IMR-90 (cell line): ENCODE data around the gene SLC44A2. TPM values are rescaled to one million over a fixed set of nuclear protein-coding genes. Genes with fewer than 3 reads are reported as not detected.

ENCODE experiments used
- ATAC-seq: fragments of 200-7000 bp; cut with Tn5 transposase; 2 replicates; pipeline ENCODE4 v1.9.1; 2020; ENCODE audit warnings: low read depth, mild to moderate bottlenecking, moderate library complexity
- BruUV-seq: library from RNA; stranded (reverse); fragments of 400-500 nt; replicated peaks from 2 replicates; lab custom pipeline; 2021; lab: Mats Ljungman, UMichigan
- CTCF ChIA-PET: fragments of 300-600 bp; formaldehyde crosslinking; extraction: SDS; loops from one replicate; lab custom pipeline; 2021; ENCODE audit warnings: antibody characterized with exemption; lab: Yijun Ruan, JAX
- POLR2A ChIA-PET: fragments of 300-600 bp; sonication (Branson Sonifier 250); formaldehyde crosslinking; loops from one replicate; lab custom pipeline; 2022; ENCODE audit warnings: antibody characterized with exemption; ENCODE audit not compliant: unreplicated experiment; lab: Charles Lee
- DNase-seq: peaks from one replicate; pipeline ENCODE4 v3.0.0; 2013
- H2AFZ ChIP-seq: replicated peaks from 2 replicates; pipeline ENCODE3; 2013; ENCODE audit warnings: low read length, mild to moderate bottlenecking; ENCODE audit not compliant: poor library complexity
- H2AK5ac ChIP-seq: 2 replicates; pipeline ENCODE4 v1.6.1; 2013; ENCODE audit warnings: low read depth, low read length, inconsistent platforms
- H2AK9ac ChIP-seq: replicated peaks from 2 replicates; pipeline ENCODE3; 2013; ENCODE audit warnings: mild to moderate bottlenecking, low read depth, low read length, moderate library complexity; ENCODE audit not compliant: poor library complexity
- H2BK120ac ChIP-seq: 2 replicates; pipeline ENCODE4 v1.6.1; 2013; ENCODE audit warnings: low read depth, low read length, inconsistent platforms
- H2BK15ac ChIP-seq: 3 replicates; pipeline ENCODE4 v1.6.1; 2013; ENCODE audit warnings: low read depth, low read length, inconsistent platforms
- H2BK20ac ChIP-seq: 2 replicates; pipeline ENCODE4 v1.6.1; 2013; ENCODE audit warnings: low read depth, mild to moderate bottlenecking, inconsistent platforms, low read length, moderate library complexity
- H2BK5ac ChIP-seq: 2 replicates; pipeline ENCODE4 v1.6.1; 2013; ENCODE audit warnings: mild to moderate bottlenecking, low read depth, low read length, inconsistent platforms; ENCODE audit not compliant: poor library complexity, severe bottlenecking
- H3K14ac ChIP-seq: replicated peaks from 2 replicates; pipeline ENCODE4 v1.6.1; 2013; ENCODE audit warnings: low read depth, low read length, inconsistent platforms
- H3K18ac ChIP-seq: 2 replicates; pipeline ENCODE4 v1.6.1; 2013; ENCODE audit warnings: low read depth, low read length, control low read depth
- H3K23ac ChIP-seq: 2 replicates; pipeline ENCODE4 v1.6.1; 2013; ENCODE audit warnings: low read depth, low read length, inconsistent platforms
- H3K27ac ChIP-seq: 2 replicates; pipeline ENCODE4 v1.5.1; 2013; ENCODE audit warnings: mild to moderate bottlenecking, control low read depth, low read length; ENCODE audit not compliant: insufficient read depth
- H3K27me3 ChIP-seq: 2 replicates; pipeline ENCODE4 v1.6.1; 2013; ENCODE audit warnings: low read length; ENCODE audit not compliant: control insufficient read depth, insufficient read depth
- H3K36me3 ChIP-seq: 2 replicates; pipeline ENCODE4 v1.6.1; 2013; ENCODE audit warnings: low read length, mixed read lengths; ENCODE audit not compliant: control insufficient read depth, insufficient read depth
- H3K4ac ChIP-seq: 2 replicates; pipeline ENCODE4 v1.6.1; 2013; ENCODE audit warnings: low read depth, low read length, inconsistent platforms
- H3K4me1 ChIP-seq: 2 replicates; pipeline ENCODE4 v1.6.1; 2013; ENCODE audit warnings: low read length, mixed read lengths; ENCODE audit not compliant: control insufficient read depth, insufficient read depth
- H3K4me2 ChIP-seq: 2 replicates; pipeline ENCODE4 v1.6.1; 2013; ENCODE audit warnings: low read depth, mild to moderate bottlenecking, control low read depth, low read length, moderate library complexity
- H3K4me3 ChIP-seq: 2 replicates; pipeline ENCODE4 v1.5.1; 2013; ENCODE audit warnings: low read depth, mild to moderate bottlenecking, control low read depth, low read length, moderate library complexity; ENCODE audit not compliant: insufficient read depth
- H3K56ac ChIP-seq: 2 replicates; pipeline ENCODE4 v1.6.1; 2013; ENCODE audit warnings: low read length, inconsistent platforms; ENCODE audit not compliant: insufficient read depth; ENCODE audit errors: extremely low read depth
- H3K79me1 ChIP-seq, 2 experiments: 2 replicates each; pipeline ENCODE4 v1.6.1; 2013; ENCODE audit warnings: low read length in 2 of 2, inconsistent platforms in 1 of 2, low read depth in 1 of 2
- H3K9ac ChIP-seq: 2 replicates; pipeline ENCODE4 v1.6.1; 2013; ENCODE audit warnings: low read depth, low read length, control low read depth
- H3K9me1 ChIP-seq: 2 replicates; pipeline ENCODE4 v1.6.1; 2013; ENCODE audit warnings: low read length, inconsistent platforms; ENCODE audit not compliant: insufficient read depth
- H3K9me3 ChIP-seq: 2 replicates; pipeline ENCODE4 v1.6.1; 2013; ENCODE audit warnings: low read length; ENCODE audit not compliant: control insufficient read depth, insufficient read depth
- H4K20me1 ChIP-seq: 2 replicates; pipeline ENCODE4 v1.6.1; 2013; ENCODE audit warnings: low read length, inconsistent platforms; ENCODE audit not compliant: insufficient read depth
- H4K5ac ChIP-seq: 2 replicates; pipeline ENCODE4 v1.6.1; 2013; ENCODE audit warnings: mild to moderate bottlenecking, low read depth, low read length, control low read depth
- H4K8ac ChIP-seq, 2 experiments: 2 replicates each; pipeline ENCODE4 v1.6.1; 2013; ENCODE audit warnings: low read depth in 2 of 2, low read length in 2 of 2, control low read depth in 1 of 2, inconsistent platforms in 1 of 2
- H4K91ac ChIP-seq: 2 replicates; pipeline ENCODE4 v1.6.1; 2013; ENCODE audit warnings: low read depth, low read length, inconsistent platforms; ENCODE audit not compliant: insufficient read depth
- BHLHE40 ChIP-seq: fragments of 150-350 bp; IDR thresholded peaks from 2 replicates; pipeline ENCODE4 v1.6.1; 2016; ENCODE audit warnings: mild to moderate bottlenecking, low read depth, low read length
- CEBPB ChIP-seq: IDR thresholded peaks from 2 replicates; pipeline ENCODE4 v1.6.1; 2012; ENCODE audit warnings: low read depth, low read length, improper control_type of control experiment
- FOS ChIP-seq: fragments of 150-350 bp; IDR thresholded peaks from 2 replicates; pipeline ENCODE4 v1.6.1; 2016; ENCODE audit warnings: low read depth, low read length
- MAFK ChIP-seq: IDR thresholded peaks from 2 replicates; pipeline ENCODE4 v1.6.1; 2012; ENCODE audit warnings: low read depth, low read length, improper control_type of control experiment
- MAZ ChIP-seq: IDR thresholded peaks from 2 replicates; pipeline ENCODE4 v1.6.1; 2012; ENCODE audit warnings: low read depth, mild to moderate bottlenecking, low read length, improper control_type of control experiment, moderate library complexity, borderline replicate concordance
- MXI1 ChIP-seq: IDR thresholded peaks from 2 replicates; pipeline ENCODE4 v1.6.1; 2012; ENCODE audit warnings: low read depth, mild to moderate bottlenecking, low read length, moderate library complexity, borderline replicate concordance
- NFE2L2 ChIP-seq: fragments of 150-350 bp; IDR thresholded peaks from 2 replicates; pipeline ENCODE4 v1.6.1; 2016; ENCODE audit warnings: low read depth, mild to moderate bottlenecking, low read length
- POLR2A ChIP-seq: IDR thresholded peaks from 2 replicates; pipeline ENCODE4 v1.6.1; 2012; ENCODE audit warnings: mild to moderate bottlenecking, low read depth, low read length
- RAD21 ChIP-seq: IDR thresholded peaks from 2 replicates; pipeline ENCODE4 v1.6.1; 2012; ENCODE audit warnings: low read length, improper control_type of control experiment
- RCOR1 ChIP-seq: IDR thresholded peaks from 2 replicates; pipeline ENCODE4 v1.6.1; 2012; ENCODE audit warnings: mild to moderate bottlenecking, low read length, improper control_type of control experiment; ENCODE audit not compliant: insufficient replicate concordance
- RFX5 ChIP-seq: IDR thresholded peaks from 2 replicates; pipeline ENCODE4 v1.8.0; 2012; ENCODE audit warnings: low read depth, mild to moderate bottlenecking, low read length, moderate library complexity
- SMC3 ChIP-seq: fragments of 150-350 bp; IDR thresholded peaks from 2 replicates; pipeline ENCODE4 v1.6.1; 2016; ENCODE audit warnings: low read depth, mild to moderate bottlenecking, antibody characterized with exemption, low read length, moderate library complexity
- WGBS, 2 experiments: methylation state at CpG; one replicate each; pipeline versions ENCODE4 v1.1.5 to v1.1.7; 2013; ENCODE audit warnings: missing lambda C conversion rate in 2 of 2; ENCODE audit not compliant: insufficient read length in 1 of 2; ENCODE audit errors: extremely low coverage in 2 of 2; 5-methylcytosine and 5-hydroxymethylcytosine counted together
- dilution Hi-C: fragments of 300-500 bp; cut with HindIII; formaldehyde crosslinking; loops from one replicate; pipeline ENCODE4 v1.14.3; 2018; ENCODE audit warnings: low sequenced_read_pairs; ENCODE audit not compliant: unreplicated experiment
- in situ Hi-C: fragments of 300-500 bp; cut with MboI; formaldehyde crosslinking; loops from 3 replicates; pipeline ENCODE4 v1.14.3; 2019; ENCODE audit warnings: low sequenced_read_pairs, inconsistent platforms, mixed read lengths
- intact Hi-C: fragments of 100-400 bp; cut with micrococcal nuclease; formaldehyde crosslinking; loops from 2 replicates; pipeline ENCODE4 v1.10.0; 2022
- polyA plus RNA-seq, 3 experiments: library from polyadenylated mRNA; depleted of rRNA; stranded (reverse); fragments of >200 nt; gene quantifications; 2 replicates each; pipeline ENCODE4 v1.2.3, GENCODE V29; 2012; ENCODE audit warnings: low replicate concordance in 1 of 3
- total RNA-seq: library from RNA; depleted of rRNA; stranded (reverse); fragments of >200 nt; gene quantifications from 2 replicates; pipeline ENCODE4 v1.2.3, GENCODE V29; 2012
- TF ChIP-seq, protein P1 (sequence below): fragments of 150-350 bp; IDR thresholded peaks from 2 replicates; pipeline ENCODE4 v1.6.1; 2017; ENCODE audit warnings: mild to moderate bottlenecking, antibody characterized with exemption, low read length, low read depth
- TF ChIP-seq, protein P2 (sequence below): conservative IDR thresholded peaks from 2 replicates; pipeline ENCODE4 v1.5.1; 2012; ENCODE audit warnings: mild to moderate bottlenecking, low read depth, low read length, improper control_type of control experiment

Gene SLC44A2
- total and polyA plus RNA-seq, 2 of the 4 experiments (the other 2 are of a cell fraction) = 28.5 to 62.9 TPM

GRCh38 chr19:10643172-10643967, 18.0 kb downstream of the SLC44A2 start (continued):
- TF ChIP-seq CEBPB (no peak), MAFK (no peak)

- Histone ChIP-seq H4K20me1 (no peaks in the 10 kb centered on the region), H3K4me1 (peaks cover 3% of the 10 kb centered on the region; the same call in 1 of the 2 replicates), H2BK5ac (no peak overlapping the region), H2BK120ac (no peak overlapping the region), H4K5ac (no peak overlapping the region), H4K91ac (no peak overlapping the region), H2AK9ac (no peak overlapping the region), H3K56ac (no peak overlapping the region), H2BK15ac (no peak overlapping the region), H3K4me2 (no peak overlapping the region), H3K14ac (no peak overlapping the region), H3K23ac (no peak overlapping the region), H3K9me1 (no peaks in the 10 kb centered on the region), H4K8ac (no peak overlapping the region), H2BK20ac (no peak overlapping the region), H3K9ac (no peak overlapping the region), H2AK5ac (no peak overlapping the region), H3K18ac (no peak overlapping the region), H3K27ac (no peak overlapping the region), H3K36me3 (peaks cover 28% of the 10 kb centered on the region), H3K79me1 (no peaks in the 10 kb centered on the region), H3K4me3 (no peak overlapping the region), H3K9me3 (no peaks in the 10 kb centered on the region), H3K27me3 (no peaks in the 10 kb centered on the region), H2AFZ (no peak overlapping the region), H3K4ac (no peak overlapping the region)
- DNase-seq (no peak), ATAC-seq (no peak)
- CTCF ChIA-PET = interaction anchor here (1.2 to 2.3 kb wide), 3 partner anchors 21 to 63 kb away, joined by 3 to 38 read pairs (median 6); no protein-coding TSS in a partner anchor
- dilution Hi-C loops (no loop called here), in situ Hi-C loops (loop anchor here (5.0 to 10.0 kb wide), 2 partner anchors 62 to 149 kb away; no protein-coding TSS in a partner anchor), intact Hi-C loops (loop anchor here (1.0 to 10.0 kb wide), 2 partner anchors 63 to 159 kb away; no protein-coding TSS in a partner anchor)
- 67% methylated on average over 1 of the region's 3 CpGs; no CpG with 5 or more reads in 1 of the 2 experiments for WGBS, 2 experiments
- TSS peak; percentile 96 for BruUV-seq
- POLR2A ChIA-PET = no interaction called here
- TF ChIP-seq MXI1 (no peak), BHLHE40 (no peak), RCOR1 (no peak), NFE2L2 (no peak), FOS (no peak), RAD21 (no peak), MAFK (no peak), CEBPB (no peak), MAZ (no peak), SMC3 (no peak), RFX5 (no peak), POLR2A (no peak)
- TF ChIP-seq, protein P1, sequence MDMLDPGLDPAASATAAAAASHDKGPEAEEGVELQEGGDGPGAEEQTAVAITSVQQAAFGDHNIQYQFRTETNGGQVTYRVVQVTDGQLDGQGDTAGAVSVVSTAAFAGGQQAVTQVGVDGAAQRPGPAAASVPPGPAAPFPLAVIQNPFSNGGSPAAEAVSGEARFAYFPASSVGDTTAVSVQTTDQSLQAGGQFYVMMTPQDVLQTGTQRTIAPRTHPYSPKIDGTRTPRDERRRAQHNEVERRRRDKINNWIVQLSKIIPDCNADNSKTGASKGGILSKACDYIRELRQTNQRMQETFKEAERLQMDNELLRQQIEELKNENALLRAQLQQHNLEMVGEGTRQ = no peak
- TF ChIP-seq, protein P2, sequence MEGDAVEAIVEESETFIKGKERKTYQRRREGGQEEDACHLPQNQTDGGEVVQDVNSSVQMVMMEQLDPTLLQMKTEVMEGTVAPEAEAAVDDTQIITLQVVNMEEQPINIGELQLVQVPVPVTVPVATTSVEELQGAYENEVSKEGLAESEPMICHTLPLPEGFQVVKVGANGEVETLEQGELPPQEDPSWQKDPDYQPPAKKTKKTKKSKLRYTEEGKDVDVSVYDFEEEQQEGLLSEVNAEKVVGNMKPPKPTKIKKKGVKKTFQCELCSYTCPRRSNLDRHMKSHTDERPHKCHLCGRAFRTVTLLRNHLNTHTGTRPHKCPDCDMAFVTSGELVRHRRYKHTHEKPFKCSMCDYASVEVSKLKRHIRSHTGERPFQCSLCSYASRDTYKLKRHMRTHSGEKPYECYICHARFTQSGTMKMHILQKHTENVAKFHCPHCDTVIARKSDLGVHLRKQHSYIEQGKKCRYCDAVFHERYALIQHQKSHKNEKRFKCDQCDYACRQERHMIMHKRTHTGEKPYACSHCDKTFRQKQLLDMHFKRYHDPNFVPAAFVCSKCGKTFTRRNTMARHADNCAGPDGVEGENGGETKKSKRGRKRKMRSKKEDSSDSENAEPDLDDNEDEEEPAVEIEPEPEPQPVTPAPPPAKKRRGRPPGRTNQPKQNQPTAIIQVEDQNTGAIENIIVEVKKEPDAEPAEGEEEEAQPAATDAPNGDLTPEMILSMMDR = no peak
These were observed 18.6 kb downstream of the SLC44A2 start for GRCh38 chr19:10643968-10644259.
